Activated CD4-positive, alpha-beta T cell treated with anti-CD3 and anti-CD28 coated beads, Interleukin-2, amount 50 U/mL, for 1 hour (primary cell): ENCODE results near the gene NHERF2.

Experiments used
- DNase-seq: peaks from one replicate; pipeline ENCODE4 v3.0.0-alpha.2; 2020

NHERF2 gene

GRCh38 chr16:2084895-2085625, 58.4 kb downstream of the NHERF2 start:
- DNase-seq = no peak

GRCh38 chr16:2085669-2086068, 59.0 kb downstream of the NHERF2 start:
- DNase-seq = no peak

DNA sequence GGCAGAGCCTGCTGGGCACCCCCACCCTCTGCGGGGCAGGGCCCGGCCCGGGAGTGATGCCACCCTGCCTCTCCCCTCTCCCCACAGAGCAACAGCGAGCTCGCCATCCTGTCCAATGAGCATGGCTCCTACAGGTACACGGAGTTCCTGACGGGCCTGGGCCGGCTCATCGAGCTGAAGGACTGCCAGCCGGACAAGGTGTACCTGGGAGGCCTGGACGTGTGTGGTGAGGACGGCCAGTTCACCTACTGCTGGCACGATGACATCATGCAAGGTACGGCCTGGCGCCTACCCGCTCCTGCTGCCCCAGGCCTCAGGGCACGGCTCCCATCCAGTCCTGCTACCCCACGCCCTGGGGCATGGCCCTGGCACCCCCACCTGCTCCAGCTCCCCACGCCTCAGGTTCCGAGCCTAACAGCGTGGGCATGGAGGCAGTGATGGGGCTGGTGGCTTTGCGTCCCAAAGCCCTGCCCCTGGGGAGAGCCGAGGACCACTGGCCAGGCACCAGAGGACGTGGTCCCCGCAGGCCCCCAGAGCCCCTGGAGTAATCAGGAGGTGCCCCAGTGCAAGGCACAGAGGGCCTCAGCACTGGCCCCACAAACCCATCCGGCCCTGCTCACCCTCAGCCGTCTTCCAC, 59.5 kb downstream of the NHERF2 start:
- DNase-seq = no peak

DNA sequence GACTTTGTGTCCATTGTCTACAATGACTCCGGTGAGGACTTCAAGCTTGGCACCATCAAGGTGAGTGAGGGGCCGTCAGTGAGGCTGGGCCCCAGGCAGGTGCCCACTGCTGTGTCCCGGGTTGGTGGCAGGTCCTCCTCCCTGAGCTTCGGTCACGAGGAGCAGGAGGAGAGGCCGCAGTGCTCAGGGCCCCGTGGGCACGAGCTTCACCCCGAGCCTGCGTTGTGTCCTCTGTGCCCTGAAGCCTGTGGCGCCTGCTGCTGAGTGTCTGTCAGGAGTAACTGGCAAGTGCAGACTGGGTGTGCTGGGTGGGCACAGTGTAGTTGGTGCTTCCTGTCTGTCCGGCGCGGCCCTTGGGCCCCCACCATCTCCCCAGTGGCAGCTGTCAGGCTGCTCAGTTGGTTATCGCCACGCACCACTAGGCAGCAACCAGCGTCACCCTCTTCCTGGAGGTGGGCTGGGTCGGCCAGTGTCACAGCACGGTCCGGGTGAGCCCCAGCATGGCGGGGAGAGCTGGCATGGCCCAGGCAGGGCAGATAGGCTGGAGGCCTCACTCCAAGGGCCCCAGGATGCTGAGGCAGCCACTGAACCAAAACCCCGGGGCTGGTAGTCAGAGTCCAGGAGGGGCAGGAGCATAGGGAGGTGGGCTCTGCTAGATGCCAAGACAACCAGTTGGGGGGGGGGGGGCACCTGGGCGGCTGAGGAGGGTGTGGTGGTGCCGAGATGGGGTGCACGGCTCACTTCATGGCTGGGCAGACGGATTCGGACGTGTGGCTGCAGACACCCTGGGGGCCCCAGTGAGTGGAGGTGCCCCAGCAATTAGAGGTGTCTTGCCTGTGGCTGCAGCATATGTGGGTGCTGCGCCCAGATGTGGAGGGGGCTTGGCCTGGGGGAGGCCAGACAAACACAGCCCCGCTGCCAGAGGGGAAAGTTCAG, 60.4 kb downstream of the NHERF2 start:
- no peak for DNase-seq

GRCh38 chr16:2087748-2088631, 61.3 kb downstream of the NHERF2 start:
- DNase-seq = no peak
